GM21390 (cell line): ENCODE results near the gene ADGRV1.

Experiments
- ATAC-seq: cut with Tn5 transposase; IDR thresholded peaks from one replicate; pipeline ENCODE4 v1.9.1; 2021; ENCODE audit not compliant: unreplicated experiment

The ADGRV1 gene

GRCh38 chr5:90932052-90932699 lies 373.6 kb downstream of the ADGRV1 start:
- ATAC-seq: peak; percentile 74

DNA sequence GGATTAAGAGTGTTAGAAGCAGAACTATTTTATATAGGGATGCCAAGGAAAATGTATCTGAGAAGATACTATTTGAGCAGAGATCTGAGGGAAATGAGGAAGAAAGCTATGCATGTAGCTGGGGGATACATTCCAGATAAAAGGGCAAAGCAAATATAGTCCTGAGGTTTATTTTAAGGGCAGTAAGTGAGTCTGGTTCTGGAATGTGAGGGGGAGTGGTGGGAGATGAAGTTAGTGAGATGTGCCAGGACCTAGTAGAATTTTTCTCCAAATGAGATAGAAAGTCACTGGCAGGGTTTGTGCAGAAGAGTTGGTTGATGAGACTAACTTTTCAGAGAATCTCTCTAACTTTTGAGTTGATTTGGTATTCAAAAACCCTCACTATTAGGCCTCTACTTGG lies 374.7 kb downstream of the ADGRV1 start:
- no peak for ATAC-seq

DNA sequence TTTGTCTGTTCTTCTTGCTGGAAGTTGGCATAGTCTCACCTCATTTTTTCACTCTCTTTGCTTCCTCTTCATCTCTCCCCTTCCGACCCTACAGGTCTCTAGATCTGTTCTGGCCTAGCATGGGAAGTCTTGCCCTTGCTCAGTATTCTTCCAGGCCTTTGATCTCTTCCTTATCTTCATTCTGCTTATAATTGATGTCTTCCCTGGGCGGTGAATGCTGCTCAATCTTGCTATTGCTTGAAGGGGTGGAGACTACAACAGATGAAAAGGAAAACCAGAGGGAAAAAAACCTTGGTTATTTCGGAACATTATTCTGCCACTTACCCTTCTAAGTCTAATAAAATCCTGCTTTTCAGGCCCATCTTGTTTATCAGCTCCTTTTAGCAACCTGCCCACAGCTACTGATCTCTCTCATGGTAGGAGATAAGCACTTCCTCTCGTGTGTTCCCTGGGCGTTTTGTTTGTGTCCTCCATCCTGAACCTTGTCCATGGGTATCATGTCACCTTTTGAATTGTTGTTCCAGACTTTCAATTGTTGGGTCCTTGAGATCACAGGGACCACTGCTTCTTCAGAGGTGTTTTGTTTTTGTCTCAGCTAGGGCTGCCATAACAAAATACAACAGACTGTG lies 375.6 kb downstream of the ADGRV1 start:
- ATAC-seq: no peak

GRCh38 chr5:90934738-90935137 lies 376.1 kb downstream of the ADGRV1 start:
- no peak for ATAC-seq

GRCh38 chr5:90939211-90939610 lies 380.6 kb downstream of the ADGRV1 start:
- ATAC-seq: no peak

- ATAC-seq: peak; percentile 98
Measured at GRCh38 chr5:90940227-90940995, 381.8 kb downstream of the ADGRV1 start.

DNA sequence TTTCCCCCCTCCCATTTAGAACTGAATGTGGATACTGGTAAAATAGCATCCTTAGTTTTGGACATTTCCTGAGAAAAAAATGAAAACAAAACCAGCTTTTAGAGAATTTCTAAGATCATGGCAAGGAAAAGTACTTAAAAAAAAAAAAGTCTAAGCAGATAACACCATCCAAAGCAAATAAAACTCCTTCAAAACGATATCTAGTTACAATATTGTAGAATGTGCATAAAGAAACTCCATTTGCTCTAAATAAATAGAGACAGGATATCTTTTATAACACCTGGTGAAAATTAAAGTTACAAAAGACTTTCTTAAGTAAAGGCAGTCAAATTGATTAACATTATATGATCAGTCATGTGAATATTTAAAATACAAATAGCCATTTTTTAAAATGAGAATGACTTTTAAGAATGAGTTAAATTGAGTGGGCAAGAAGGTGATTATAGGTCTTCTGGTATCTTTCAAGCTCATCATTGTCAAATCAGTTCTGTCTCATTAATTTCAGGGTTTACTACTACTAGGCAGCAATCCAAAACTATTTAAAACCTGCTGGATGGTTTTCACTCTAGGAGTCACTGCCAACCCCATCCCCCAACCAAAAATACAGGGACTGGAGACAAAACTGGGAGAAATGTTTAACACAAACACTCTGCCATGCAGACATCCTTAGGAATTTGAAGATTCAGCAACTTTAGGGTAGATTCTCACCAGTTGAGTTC lies 382.6 kb downstream of the ADGRV1 start:
- no peak for ATAC-seq

DNA sequence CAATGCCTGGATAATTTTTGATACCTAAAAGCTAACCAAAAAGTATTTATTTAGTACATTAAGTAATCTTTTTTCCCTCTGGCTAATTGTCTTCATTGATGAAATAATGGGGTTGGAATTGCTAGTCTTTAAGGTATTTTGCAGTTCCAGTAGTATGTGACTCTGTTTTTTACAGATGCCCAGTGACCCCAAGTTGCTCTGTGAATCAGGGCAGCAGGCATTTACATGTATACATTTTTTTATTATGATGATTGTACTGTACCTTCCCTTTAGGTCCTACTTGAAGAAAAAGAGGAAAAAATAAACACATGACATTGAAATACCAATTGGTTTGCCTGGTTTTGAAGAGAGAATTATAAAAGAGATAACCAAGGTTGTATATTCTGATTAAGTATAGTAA lies 385.5 kb downstream of the ADGRV1 start:
- ATAC-seq: no peak

- no peak for ATAC-seq
Measured at GRCh38 chr5:90947667-90948066, 389.1 kb downstream of the ADGRV1 start.

DNA sequence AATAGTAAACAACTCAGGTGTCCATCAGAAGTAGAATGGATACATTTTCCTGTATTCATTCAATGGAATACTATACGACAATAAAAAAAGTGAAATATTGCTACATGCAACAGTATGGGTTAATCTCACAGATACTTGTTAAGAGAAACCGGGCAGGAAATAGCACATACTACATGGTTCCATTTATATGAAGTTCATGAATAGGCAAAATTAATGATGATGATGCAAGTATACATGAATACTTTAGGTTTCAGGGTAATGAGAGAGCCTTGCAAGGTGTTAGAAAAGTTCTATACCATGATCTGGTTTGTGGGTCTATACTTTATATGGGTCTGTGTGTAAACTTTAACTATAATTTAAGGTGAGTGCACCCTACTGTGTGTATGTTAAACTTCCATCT lies 390.4 kb downstream of the ADGRV1 start:
- no peak for ATAC-seq

- ATAC-seq: no peak
Measured at GRCh38 chr5:90949469-90950358, 391.1 kb downstream of the ADGRV1 start.

DNA sequence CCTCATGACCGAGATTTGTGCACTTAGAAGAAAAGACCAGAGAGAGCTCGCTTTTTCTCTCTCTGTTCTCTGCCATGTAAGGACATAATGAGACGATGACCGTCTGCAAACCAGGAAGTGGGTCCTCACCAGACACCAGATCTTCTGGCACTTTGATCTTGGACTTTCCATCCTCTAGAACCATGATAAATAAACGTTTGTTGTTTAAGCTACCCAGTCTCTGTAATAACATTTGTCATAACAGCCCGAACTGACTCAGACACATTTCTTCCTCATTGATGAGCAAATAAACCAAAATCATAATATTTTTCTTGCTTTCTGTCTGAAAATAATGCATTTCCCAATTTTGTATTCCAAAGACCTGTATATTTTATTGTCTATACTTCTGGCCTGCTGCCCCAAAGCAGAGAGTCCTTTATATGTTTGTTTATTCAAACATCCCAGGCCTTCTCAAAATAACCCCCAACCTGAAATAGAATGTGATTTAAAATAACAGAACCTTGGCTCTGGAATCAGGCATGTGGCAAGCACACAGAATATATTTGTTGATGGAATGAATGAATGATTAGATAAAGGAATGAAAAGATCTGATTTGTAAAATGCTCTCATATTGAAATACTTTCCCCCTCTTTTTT lies 396.5 kb downstream of the ADGRV1 start:
- ATAC-seq: no peak

GRCh38 chr5:90956511-90957097 lies 398.0 kb downstream of the ADGRV1 start:
- no peak for ATAC-seq

- ATAC-seq: no peak
Measured at GRCh38 chr5:90957906-90958305, 399.3 kb downstream of the ADGRV1 start.

GRCh38 chr5:90959262-90959661 lies 400.7 kb downstream of the ADGRV1 start:
- no peak for ATAC-seq

DNA sequence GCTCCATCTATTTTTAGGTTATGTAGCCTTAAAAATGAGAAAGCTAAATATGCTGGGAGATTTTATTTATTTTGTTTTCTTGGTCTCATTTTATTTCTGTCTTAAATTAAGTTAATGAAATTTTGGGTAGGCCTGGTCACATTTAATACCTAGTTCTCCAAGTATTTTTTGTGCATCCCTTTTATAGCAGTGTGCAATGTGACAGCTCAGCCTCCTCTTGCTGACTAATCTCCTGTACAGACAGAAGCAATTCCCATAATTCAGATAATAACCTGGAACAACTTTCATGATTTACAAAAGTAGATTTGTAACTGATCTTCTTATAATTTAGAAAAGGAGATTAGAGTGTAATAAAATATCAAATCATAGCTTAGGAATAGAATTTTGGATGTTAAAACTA lies 403.9 kb downstream of the ADGRV1 start:
- no peak for ATAC-seq

- ATAC-seq: no peak
Measured at GRCh38 chr5:90965110-90965685, 406.6 kb downstream of the ADGRV1 start.

DNA sequence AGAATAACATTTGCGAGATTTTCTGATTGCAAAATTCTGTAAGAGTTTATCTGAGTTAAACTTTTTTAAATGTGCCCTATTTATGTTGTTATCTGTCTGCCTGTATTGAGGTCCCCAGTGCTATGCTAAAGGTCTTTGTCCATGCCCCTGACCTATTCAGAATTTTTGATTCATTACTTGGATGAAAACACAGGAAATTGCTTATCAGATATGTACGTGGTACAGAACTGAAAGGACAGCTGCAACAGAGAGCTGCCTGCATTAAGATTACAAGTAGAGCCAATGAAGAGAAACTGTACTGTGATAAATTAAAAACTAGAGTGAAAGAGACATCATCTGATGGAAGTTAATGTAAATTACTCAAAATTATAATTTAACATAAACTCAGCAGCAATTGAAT lies 408.8 kb downstream of the ADGRV1 start:
- ATAC-seq: no peak

DNA sequence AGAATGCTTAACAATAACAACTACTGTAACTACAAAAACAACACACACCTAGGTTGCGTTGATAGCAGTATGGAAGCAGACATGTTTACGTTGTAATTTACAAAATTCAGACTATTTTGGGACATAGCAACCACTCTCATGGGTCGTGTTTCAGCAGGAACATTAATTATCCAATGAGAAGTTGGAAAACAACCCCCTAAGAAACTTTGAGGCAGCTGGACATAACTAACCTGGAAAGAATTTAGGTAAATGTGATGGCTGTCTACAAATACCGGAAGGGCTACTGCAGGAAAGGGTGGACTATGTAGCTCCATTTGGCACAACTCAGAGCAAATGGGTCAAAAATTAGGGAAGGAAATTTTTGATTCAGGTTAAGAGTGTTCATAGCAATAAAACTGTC lies 409.3 kb downstream of the ADGRV1 start:
- ATAC-seq: no peak
